HepG2 (cell line): Measurements from ENCODE around the gene RPS14. TPM values are rescaled to one million over a fixed set of nuclear protein-coding genes. Genes with fewer than 3 reads are reported as not detected.
A peak's percentile ranks its signal among the peaks of the same experiment; 100 is the strongest.

Experiments
- FOSL2 ChIP-seq: sonication (generic); formaldehyde crosslinking; IDR thresholded peaks from 2 replicates; pipeline ENCODE4 v1.4.0; 2020; ENCODE audit warnings: missing genetic modification reagents
- GFI1 ChIP-seq: sonication (generic); formaldehyde crosslinking; IDR thresholded peaks from 2 replicates; pipeline ENCODE4 v1.5.0; 2020; ENCODE audit warnings: missing genetic modification reagents, mild to moderate bottlenecking, borderline replicate concordance
- HOXA3 ChIP-seq: sonication (generic); formaldehyde crosslinking; IDR thresholded peaks from 2 replicates; pipeline ENCODE4 v1.5.0; 2020; ENCODE audit warnings: missing genetic modification reagents
- PHB2 ChIP-seq: fragments of 450-650 bp; IDR thresholded peaks from 2 replicates; pipeline ENCODE4 v1.6.1; 2018; ENCODE audit not compliant: partially characterized antibody
- PHF20 ChIP-seq: sonication (generic); formaldehyde crosslinking; IDR thresholded peaks from 2 replicates; pipeline ENCODE4 v1.5.0; 2020; ENCODE audit warnings: mild to moderate bottlenecking, missing genetic modification reagents
- SALL1 ChIP-seq: sonication (generic); formaldehyde crosslinking; IDR thresholded peaks from 2 replicates; pipeline ENCODE4 v1.8.0; 2022; ENCODE audit warnings: mild to moderate bottlenecking, missing genetic modification reagents
- XBP1 ChIP-seq: sonication (generic); formaldehyde crosslinking; IDR thresholded peaks from 2 replicates; pipeline ENCODE4 v1.5.0; 2020; ENCODE audit warnings: missing genetic modification reagents
- ZKSCAN5 ChIP-seq: sonication (generic); formaldehyde crosslinking; IDR thresholded peaks from 2 replicates; pipeline ENCODE4 v1.5.1; 2020; ENCODE audit warnings: mild to moderate bottlenecking, missing genetic modification reagents
- polyA plus RNA-seq, 8 experiments: library from polyadenylated mRNA; depleted of rRNA in 3 of 8; stranded (reverse) in 7 of 8; unstranded in 1 of 8; fragments of >200 nt; fragmentation: Illumina TruSeq in 4 of 8; extraction: Trizol in 4 of 8; gene quantifications; 2 replicates each; pipeline versions ENCODE4 v1.2.1 to v1.2.3, GENCODE V29; 2011 to 2016; ENCODE audit warnings: low read depth in 4 of 8, missing spikeins in 1 of 8, mixed read lengths in 1 of 8; ENCODE audit not compliant: insufficient read depth in 1 of 8
- total RNA-seq, 5 experiments: library from RNA; depleted of rRNA; stranded (reverse); fragments of >200 nt; fragmentation: Illumina TruSeq; extraction: Trizol; gene quantifications; 2 replicates each; pipeline ENCODE4 v1.2.3, GENCODE V29; 2016; ENCODE audit warnings: low read depth in 1 of 5
- TF ChIP-seq, protein P1 (sequence below): sonication (generic); formaldehyde crosslinking; IDR thresholded peaks from 2 replicates; pipeline ENCODE4 v1.8.1; 2023; ENCODE audit warnings: mild to moderate bottlenecking, moderate library complexity, missing genetic modification reagents
- TF ChIP-seq, protein P2 (sequence below), 2 experiments: fragments of 450-650 bp in 1 of 2; sonication (generic) in 1 of 2; formaldehyde crosslinking in 1 of 2; IDR thresholded peaks; 2 replicates each; pipeline versions ENCODE4 v1.6.1 to v1.8.0; 2016 to 2022; ENCODE audit warnings: antibody characterized with exemption in 1 of 2, mild to moderate bottlenecking in 1 of 2, missing genetic modification reagents in 1 of 2
- TF ChIP-seq, protein P3 (sequence below): sonication (generic); formaldehyde crosslinking; IDR thresholded peaks from 2 replicates; pipeline ENCODE4 v1.4.0; 2020; ENCODE audit warnings: mild to moderate bottlenecking, missing genetic modification reagents
- TF ChIP-seq, protein P4 (sequence below): sonication (generic); formaldehyde crosslinking; IDR thresholded peaks from 2 replicates; pipeline ENCODE4 v1.4.0; 2020; ENCODE audit warnings: missing genetic modification reagents, mild to moderate bottlenecking, borderline replicate concordance
- TF ChIP-seq, protein P5 (sequence below): sonication (generic); formaldehyde crosslinking; IDR thresholded peaks from 2 replicates; pipeline ENCODE4 v1.8.1; 2023; ENCODE audit warnings: missing genetic modification reagents, mild to moderate bottlenecking, borderline replicate concordance

The RPS14 gene
- total and polyA plus RNA-seq, 2 of the 13 experiments (the other 11 are each of a cell fraction or from before 2014, with no cell fraction given): 2,116 to 3,295 TPM

DNA sequence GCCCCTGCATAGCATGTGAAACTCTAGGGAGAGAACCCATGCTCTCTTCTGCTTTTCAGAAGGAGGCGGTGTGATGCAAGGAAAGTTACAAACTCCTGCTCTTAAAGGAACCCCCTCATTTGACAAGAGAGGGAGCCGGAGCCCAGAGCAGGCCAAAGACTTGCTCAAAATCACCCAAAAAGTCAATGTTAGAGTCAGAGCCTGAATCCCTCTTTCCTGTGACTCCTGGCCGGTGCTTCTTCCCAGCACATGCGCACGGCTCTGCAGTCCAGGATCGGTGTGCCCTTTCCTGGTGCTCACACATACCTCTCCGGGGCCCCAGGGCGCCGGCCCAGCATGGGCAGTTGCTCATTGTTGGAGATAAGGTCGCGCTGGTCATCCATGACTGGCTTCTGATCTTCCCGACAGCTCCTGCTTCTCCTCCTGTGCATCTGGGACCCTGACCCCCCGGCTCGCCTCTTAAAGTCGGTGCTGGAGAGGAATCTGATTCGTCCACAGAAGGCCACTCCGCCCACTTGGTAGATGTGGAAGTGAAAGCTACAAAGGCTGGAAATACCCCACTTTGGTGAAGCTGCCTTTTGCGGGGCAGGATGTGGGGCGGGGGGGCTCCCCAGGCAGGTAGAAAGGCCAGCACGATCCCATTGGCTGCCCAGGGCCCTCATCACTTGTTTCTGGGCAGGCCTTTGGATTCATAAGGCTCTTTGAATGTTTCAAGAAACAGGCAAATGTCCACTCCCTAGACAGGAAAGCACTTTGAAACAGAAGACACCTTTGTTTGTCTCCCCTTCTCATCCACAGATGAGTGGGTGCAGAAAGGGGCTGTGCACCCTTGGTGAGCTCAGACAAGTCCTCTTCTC lies 37.0 kb downstream of the RPS14 start, which contains the start of gene CD74 (continued):
- TF ChIP-seq ZKSCAN5 (no peak), PHB2 (no peak), SALL1 (CRISPR knock-in tag) (peak; percentile 37; the same call in 1 of the 2 replicates), FOSL2 (peak; percentile 36; the same call in 1 of the 2 replicates), PHF20 (CRISPR knock-in tag) (0 out of 2 replicates have a peak, but pooled peaks have one; percentile 41), XBP1 (CRISPR knock-in tag) (no peak), HOXA3 (CRISPR knock-in tag) (0 out of 2 replicates have a peak, but pooled peaks have one; percentile 44), GFI1 (CRISPR knock-in tag) (peak; percentile 8; the same call in 1 of the 2 replicates)
- TF ChIP-seq, protein P1, sequence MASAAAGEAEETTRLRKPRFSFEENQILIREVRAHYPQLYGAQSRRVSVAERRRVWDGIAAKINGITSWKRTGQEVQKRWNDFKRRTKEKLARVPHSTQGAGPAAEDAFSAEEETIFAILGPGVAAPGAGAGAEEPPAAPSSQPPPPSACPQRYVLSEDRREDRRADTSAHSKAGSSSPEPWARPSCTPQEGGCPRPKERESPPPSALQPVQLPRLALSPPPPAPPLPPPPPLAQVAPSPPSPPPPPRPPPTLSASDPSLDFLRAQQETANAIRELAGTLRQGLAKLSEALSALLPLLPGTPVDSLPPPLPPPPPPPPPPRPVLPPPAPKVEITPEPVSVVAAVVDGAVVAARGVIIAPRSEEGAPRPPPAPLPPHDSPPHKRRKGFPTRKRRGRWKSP (CRISPR knock-in tag): peak; percentile 26; the same call in 1 of the 2 replicates
- TF ChIP-seq, protein P2, sequence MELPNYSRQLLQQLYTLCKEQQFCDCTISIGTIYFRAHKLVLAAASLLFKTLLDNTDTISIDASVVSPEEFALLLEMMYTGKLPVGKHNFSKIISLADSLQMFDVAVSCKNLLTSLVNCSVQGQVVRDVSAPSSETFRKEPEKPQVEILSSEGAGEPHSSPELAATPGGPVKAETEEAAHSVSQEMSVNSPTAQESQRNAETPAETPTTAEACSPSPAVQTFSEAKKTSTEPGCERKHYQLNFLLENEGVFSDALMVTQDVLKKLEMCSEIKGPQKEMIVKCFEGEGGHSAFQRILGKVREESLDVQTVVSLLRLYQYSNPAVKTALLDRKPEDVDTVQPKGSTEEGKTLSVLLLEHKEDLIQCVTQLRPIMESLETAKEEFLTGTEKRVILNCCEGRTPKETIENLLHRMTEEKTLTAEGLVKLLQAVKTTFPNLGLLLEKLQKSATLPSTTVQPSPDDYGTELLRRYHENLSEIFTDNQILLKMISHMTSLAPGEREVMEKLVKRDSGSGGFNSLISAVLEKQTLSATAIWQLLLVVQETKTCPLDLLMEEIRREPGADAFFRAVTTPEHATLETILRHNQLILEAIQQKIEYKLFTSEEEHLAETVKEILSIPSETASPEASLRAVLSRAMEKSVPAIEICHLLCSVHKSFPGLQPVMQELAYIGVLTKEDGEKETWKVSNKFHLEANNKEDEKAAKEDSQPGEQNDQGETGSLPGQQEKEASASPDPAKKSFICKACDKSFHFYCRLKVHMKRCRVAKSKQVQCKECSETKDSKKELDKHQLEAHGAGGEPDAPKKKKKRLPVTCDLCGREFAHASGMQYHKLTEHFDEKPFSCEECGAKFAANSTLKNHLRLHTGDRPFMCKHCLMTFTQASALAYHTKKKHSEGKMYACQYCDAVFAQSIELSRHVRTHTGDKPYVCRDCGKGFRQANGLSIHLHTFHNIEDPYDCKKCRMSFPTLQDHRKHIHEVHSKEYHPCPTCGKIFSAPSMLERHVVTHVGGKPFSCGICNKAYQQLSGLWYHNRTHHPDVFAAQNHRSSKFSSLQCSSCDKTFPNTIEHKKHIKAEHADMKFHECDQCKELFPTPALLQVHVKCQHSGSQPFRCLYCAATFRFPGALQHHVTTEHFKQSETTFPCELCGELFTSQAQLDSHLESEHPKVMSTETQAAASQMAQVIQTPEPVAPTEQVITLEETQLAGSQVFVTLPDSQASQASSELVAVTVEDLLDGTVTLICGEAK (IDR thresholded peaks at IDR 0.05): no peak
- TF ChIP-seq, protein P2 (CRISPR knock-in tag; IDR thresholded peaks at IDR 0.05): no peak
- TF ChIP-seq, protein P3, sequence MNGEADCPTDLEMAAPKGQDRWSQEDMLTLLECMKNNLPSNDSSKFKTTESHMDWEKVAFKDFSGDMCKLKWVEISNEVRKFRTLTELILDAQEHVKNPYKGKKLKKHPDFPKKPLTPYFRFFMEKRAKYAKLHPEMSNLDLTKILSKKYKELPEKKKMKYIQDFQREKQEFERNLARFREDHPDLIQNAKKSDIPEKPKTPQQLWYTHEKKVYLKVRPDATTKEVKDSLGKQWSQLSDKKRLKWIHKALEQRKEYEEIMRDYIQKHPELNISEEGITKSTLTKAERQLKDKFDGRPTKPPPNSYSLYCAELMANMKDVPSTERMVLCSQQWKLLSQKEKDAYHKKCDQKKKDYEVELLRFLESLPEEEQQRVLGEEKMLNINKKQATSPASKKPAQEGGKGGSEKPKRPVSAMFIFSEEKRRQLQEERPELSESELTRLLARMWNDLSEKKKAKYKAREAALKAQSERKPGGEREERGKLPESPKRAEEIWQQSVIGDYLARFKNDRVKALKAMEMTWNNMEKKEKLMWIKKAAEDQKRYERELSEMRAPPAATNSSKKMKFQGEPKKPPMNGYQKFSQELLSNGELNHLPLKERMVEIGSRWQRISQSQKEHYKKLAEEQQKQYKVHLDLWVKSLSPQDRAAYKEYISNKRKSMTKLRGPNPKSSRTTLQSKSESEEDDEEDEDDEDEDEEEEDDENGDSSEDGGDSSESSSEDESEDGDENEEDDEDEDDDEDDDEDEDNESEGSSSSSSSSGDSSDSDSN (CRISPR knock-in tag): no peak; the same call in none of the 2 replicates
- TF ChIP-seq, protein P4, sequence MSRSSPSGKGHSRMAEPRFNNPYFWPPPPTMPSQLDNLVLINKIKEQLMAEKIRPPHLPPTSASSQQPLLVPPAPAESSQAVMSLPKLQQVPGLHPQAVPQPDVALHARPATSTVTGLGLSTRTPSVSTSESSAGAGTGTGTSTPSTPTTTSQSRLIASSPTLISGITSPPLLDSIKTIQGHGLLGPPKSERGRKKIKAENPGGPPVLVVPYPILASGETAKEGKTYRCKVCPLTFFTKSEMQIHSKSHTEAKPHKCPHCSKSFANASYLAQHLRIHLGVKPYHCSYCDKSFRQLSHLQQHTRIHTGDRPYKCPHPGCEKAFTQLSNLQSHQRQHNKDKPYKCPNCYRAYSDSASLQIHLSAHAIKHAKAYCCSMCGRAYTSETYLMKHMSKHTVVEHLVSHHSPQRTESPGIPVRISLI: 0 out of 2 replicates have a peak, but pooled peaks have one; percentile 24
- TF ChIP-seq, protein P5, sequence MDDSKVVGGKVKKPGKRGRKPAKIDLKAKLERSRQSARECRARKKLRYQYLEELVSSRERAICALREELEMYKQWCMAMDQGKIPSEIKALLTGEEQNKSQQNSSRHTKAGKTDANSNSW: no peak; the same call in 1 of the 2 replicates
